HCT116 (cell line): ENCODE data around the gene DCAF4. TPM values are rescaled to one million over a fixed set of nuclear protein-coding genes. Genes with fewer than 3 reads are reported as not detected.

Source experiments
- ATAC-seq: fragments of 200-7000 bp; cut with Tn5 transposase; 2 replicates; pipeline ENCODE4 v1.9.1; 2020; ENCODE audit warnings: mild to moderate bottlenecking, moderate library complexity
- BruUV-seq: library from RNA; stranded (reverse); fragments of 400-500 nt; replicated peaks from 2 replicates; lab custom pipeline; 2021; lab: Mats Ljungman, UMichigan
- CTCF ChIA-PET: fragments of 300-600 bp; sonication (Branson Sonifier 250); formaldehyde crosslinking; loops from one replicate; lab custom pipeline; 2021; ENCODE audit warnings: antibody characterized with exemption; lab: Charles Lee
- POLR2A ChIA-PET: fragments of 300-600, 350-600 bp; sonication (Branson Sonifier 250); formaldehyde crosslinking; loops from one replicate; lab custom pipeline; 2021; ENCODE audit warnings: antibody characterized with exemption; lab: Charles Lee
- RAD21 ChIA-PET, 2 experiments: fragments of 300-600 bp; sonication (Branson Sonifier 250); formaldehyde crosslinking; loops; one replicate each; lab custom pipeline; 2023; ENCODE audit warnings: low total read pairs in 2 of 2; ENCODE audit not compliant: uncharacterized antibody in 2 of 2, unreplicated experiment in 2 of 2, low non-redundant PET in 1 of 2; lab: Charles Lee
- DNase-seq: peaks from one replicate; pipeline ENCODE4 v3.0.0-alpha.2; 2010; ENCODE audit warnings: low read depth, low spot score
- H2AFZ ChIP-seq: fragments of 200-600 bp; shearing (Covaris generic), sonication (generic); 2 replicates; pipeline ENCODE4 v1.6.1; 2017; ENCODE audit warnings: low read depth, mixed run types, mixed read lengths, antibody characterized with exemption, low read length; ENCODE audit not compliant: poor library complexity, severe bottlenecking
- H3K27ac ChIP-seq: 2 replicates; pipeline ENCODE4 v1.5.1; 2012; ENCODE audit warnings: low read depth, low read length
- H3K27me3 ChIP-seq: fragments of 200-600 bp; sonication (generic); 2 replicates; pipeline ENCODE4 v1.6.1; 2016; ENCODE audit warnings: mixed run types, low read length, mixed read lengths; ENCODE audit not compliant: insufficient read depth
- H3K36me3 ChIP-seq, 2 experiments: fragments of 200-500 bp in 1 of 2; fragments of 200-600 bp in 1 of 2; sonication (Bioruptor generic) in 1 of 2; sonication (generic) in 1 of 2; 2 replicates each; pipeline versions ENCODE4 v1.5.1 to v1.6.1; 2014 to 2016; ENCODE audit warnings: low read length in 2 of 2, inconsistent platforms in 1 of 2, mixed read lengths in 1 of 2, mixed run types in 1 of 2; ENCODE audit not compliant: insufficient read depth in 2 of 2, control insufficient read depth in 1 of 2
- H3K4me1 ChIP-seq, 2 experiments: fragments of 200-600 bp in 1 of 2; sonication (generic) in 1 of 2; 2 replicates each; pipeline versions ENCODE4 v1.5.1 to v1.6.1; 2012 to 2017; ENCODE audit warnings: low read length in 2 of 2, inconsistent platforms in 1 of 2, mild to moderate bottlenecking in 1 of 2, mixed read lengths in 1 of 2, mixed run types in 1 of 2, moderate library complexity in 1 of 2; ENCODE audit not compliant: insufficient read depth in 2 of 2, control insufficient read depth in 1 of 2
- H3K4me2 ChIP-seq: fragments of 200-600 bp; sonication (generic); 2 replicates; pipeline ENCODE4 v1.6.1; 2017; ENCODE audit warnings: mixed run types, low read length, mixed read lengths
- H3K4me3 ChIP-seq, 2 experiments: fragments of 200-600 bp in 1 of 2; sonication (generic) in 1 of 2; replicated peaks in 1 of 2; 2 replicates each; pipeline ENCODE4 v1.5.1; 2011 to 2016; ENCODE audit warnings: low read length in 2 of 2, control low read depth in 1 of 2, low read depth in 1 of 2, mild to moderate bottlenecking in 1 of 2, mixed read lengths in 1 of 2, mixed run types in 1 of 2
- H3K79me2 ChIP-seq: fragments of 200-600 bp; sonication (generic); 2 replicates; pipeline ENCODE4 v1.6.1; 2017; ENCODE audit warnings: mild to moderate bottlenecking, mixed run types, low read length, moderate library complexity, mixed read lengths; ENCODE audit not compliant: insufficient read depth
- H3K9ac ChIP-seq: fragments of 200-600 bp; sonication (generic); 2 replicates; pipeline ENCODE4 v1.6.1; 2016; ENCODE audit warnings: low read length, mixed read lengths
- H3K9me2 ChIP-seq: fragments of 200-600 bp; sonication (generic), shearing (Covaris generic); 2 replicates; pipeline ENCODE4 v1.6.1; 2017; ENCODE audit warnings: mixed run types, mild to moderate bottlenecking, moderate library complexity; ENCODE audit not compliant: insufficient read depth
- H3K9me3 ChIP-seq, 2 experiments: fragments of 200-500 bp in 1 of 2; fragments of 200-600 bp in 1 of 2; sonication (Bioruptor generic) in 1 of 2; sonication (generic) in 1 of 2; 2 replicates each; pipeline ENCODE4 v1.6.1; 2014 to 2017; ENCODE audit warnings: low read length in 2 of 2, mixed read lengths in 2 of 2, inconsistent platforms in 1 of 2, low read depth in 1 of 2, mild to moderate bottlenecking in 1 of 2, mixed run types in 1 of 2, moderate library complexity in 1 of 2; ENCODE audit not compliant: control insufficient read depth in 1 of 2, insufficient read depth in 1 of 2
- H4K20me1 ChIP-seq: fragments of 200-600 bp; sonication (generic), shearing (Covaris generic); 2 replicates; pipeline ENCODE4 v1.6.1; 2017; ENCODE audit warnings: mixed run types, mild to moderate bottlenecking, moderate library complexity; ENCODE audit not compliant: insufficient read depth
- EZH2phosphoT487 ChIP-seq: fragments of 200-600 bp; IDR thresholded peaks from 2 replicates; pipeline ENCODE4 v1.6.1; 2018; ENCODE audit warnings: antibody characterized with exemption, borderline replicate concordance
- JUND ChIP-seq: IDR thresholded peaks from 2 replicates; pipeline ENCODE4 v1.6.1; 2012
- POLR2A ChIP-seq: IDR thresholded peaks from 2 replicates; pipeline ENCODE4 v1.7.0; 2011; ENCODE audit warnings: borderline replicate concordance; ENCODE audit not compliant: insufficient read depth, insufficient read length; ENCODE audit errors: extremely low read depth
- RAD21 ChIP-seq: IDR thresholded peaks from 2 replicates; pipeline ENCODE4 v1.6.1; 2012; ENCODE audit warnings: low read depth, mild to moderate bottlenecking
- ZFX ChIP-seq: fragments of 450-650 bp; IDR thresholded peaks from 2 replicates; pipeline ENCODE4 v1.6.1; 2017
- intact Hi-C: fragments of 100-400 bp; cut with micrococcal nuclease; formaldehyde crosslinking; loops from 2 replicates; pipeline ENCODE4 v1.10.0; 2022
- total RNA-seq: library from RNA; stranded (reverse); gene quantifications from one replicate; pipeline ENCODE4 v1.2.1, GENCODE V29; 2021; ENCODE audit not compliant: unreplicated experiment
- TF ChIP-seq, protein P1 (sequence below), 3 experiments: fragments of 200-600 bp in 1 of 3; sonication (generic) in 1 of 3; IDR thresholded peaks in 2 of 3; conservative IDR thresholded peaks in 1 of 3; 2 replicates each; pipeline ENCODE4 v1.5.1; 2012 to 2017; ENCODE audit warnings: low read depth in 2 of 3, low read length in 2 of 3, antibody characterized with exemption in 1 of 3, borderline replicate concordance in 1 of 3, control low read depth in 1 of 3, mild to moderate bottlenecking in 1 of 3, mixed read lengths in 1 of 3, mixed run types in 1 of 3, moderate library complexity in 1 of 3; ENCODE audit not compliant: insufficient read depth in 1 of 3

Gene DCAF4
- total RNA-seq, 1 experiment from 2014 or later: 19.3 TPM

DNA sequence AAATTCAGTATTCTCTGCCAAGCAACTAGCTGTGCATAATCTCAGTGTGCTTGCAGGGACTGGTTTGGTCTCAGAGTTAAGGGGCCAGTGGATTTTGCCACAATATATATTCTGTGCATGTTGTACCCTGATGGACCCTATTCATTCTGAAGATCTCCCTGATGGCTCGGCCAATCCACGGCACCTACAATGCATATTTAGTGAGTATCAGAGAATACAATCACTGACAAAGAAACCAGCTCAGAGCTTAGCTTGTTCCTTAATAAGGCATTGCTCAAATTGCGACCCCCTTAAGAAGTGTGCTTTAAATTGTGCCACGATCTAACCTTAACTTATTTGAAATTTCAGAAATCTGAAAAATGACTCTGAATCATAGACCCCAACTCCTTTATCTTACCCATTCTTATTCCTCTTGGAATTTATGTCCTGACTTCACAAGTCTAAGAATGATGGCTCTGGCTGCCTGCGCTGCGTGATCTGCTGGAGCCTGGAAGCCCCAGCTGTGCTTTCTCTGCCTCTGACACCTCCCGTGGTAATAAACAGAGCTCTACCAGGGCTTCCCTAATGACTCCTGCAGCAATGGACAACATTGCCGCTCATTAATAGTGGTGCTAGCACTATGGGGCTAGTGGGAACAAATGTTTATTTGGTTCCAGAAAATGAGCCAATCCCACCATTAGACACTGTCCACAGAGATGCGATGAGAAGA, 9.0 kb upstream of the DCAF4 start:
- POLR2A ChIA-PET: no interaction called here
- H3K36me3 ChIP-seq: no peaks in the 10 kb centered on the region
- no peak for TF ChIP-seq JUND
- TF ChIP-seq, all 23 proteins: peak for 0
- H3K9me3 ChIP-seq: no peaks in the 10 kb centered on the region
- intact Hi-C loops: no loop called here
- H3K27me3 ChIP-seq: no peaks in the 10 kb centered on the region
- no peak for DNase-seq
- H3K27ac ChIP-seq: no peak overlapping the region
- H3K4me2 ChIP-seq: no peak overlapping the region
- no peaks in the 10 kb centered on the region for H4K20me1 ChIP-seq
- no peak overlapping the region for H2AFZ ChIP-seq
- H3K9ac ChIP-seq: no peak overlapping the region
- H3K79me2 ChIP-seq: no peaks in the 10 kb centered on the region
- no peaks in the 10 kb centered on the region for H3K4me1 ChIP-seq
- BruUV-seq: no TSS peak
- no peaks in the 10 kb centered on the region for H3K9me2 ChIP-seq
- ChIA-PET CTCF (no interaction called here), RAD21 (interaction anchor here in 1 of 2 experiments (0.5 kb wide), 1 partner anchor 404 kb away, joined by 3 read pairs; no protein-coding TSS in a partner anchor)
- ATAC-seq: no peak
- H3K4me3 ChIP-seq: no peak overlapping the region

DNA sequence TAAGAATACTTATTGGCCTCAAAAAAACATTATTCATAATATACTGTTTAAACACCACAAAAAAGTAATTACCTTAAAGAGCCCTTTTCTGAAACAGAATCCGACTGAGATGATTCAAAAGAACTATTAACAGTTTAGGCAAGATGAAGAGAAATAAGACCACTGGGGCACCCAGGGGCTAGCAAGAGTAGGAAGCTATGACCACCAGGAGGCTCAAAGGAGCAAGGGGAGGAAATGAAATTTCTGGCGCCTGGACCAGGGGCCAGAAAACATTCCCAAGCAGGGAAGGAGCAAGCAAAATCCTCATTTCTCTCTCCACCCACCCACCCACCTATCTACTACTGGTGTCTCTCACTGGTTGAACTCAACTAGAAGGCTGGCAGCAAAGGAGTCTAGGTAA, 6.3 kb upstream of the DCAF4 start:
- no peaks in the 10 kb centered on the region for H3K9me3 ChIP-seq
- no peak overlapping the region for H3K4me3 ChIP-seq
- intact Hi-C loops: no loop called here
- no peaks in the 10 kb centered on the region for H3K36me3 ChIP-seq
- CTCF ChIA-PET: no interaction called here
- RAD21 ChIA-PET: no interaction called here
- no peaks in the 10 kb centered on the region for H3K79me2 ChIP-seq
- H3K27me3 ChIP-seq: no peaks in the 10 kb centered on the region
- H3K9ac ChIP-seq: no peak overlapping the region
- H3K4me1 ChIP-seq: peaks cover 0 to 4% of the 10 kb centered on the region in 2 experiments; a peak in 1 of 4 replicates
- no peak overlapping the region for H3K4me2 ChIP-seq
- H4K20me1 ChIP-seq: no peaks in the 10 kb centered on the region
- DNase-seq: no peak
- BruUV-seq: no TSS peak
- H3K9me2 ChIP-seq: no peaks in the 10 kb centered on the region
- TF ChIP-seq POLR2A: no peak
- TF ChIP-seq ZFX: no peak
- TF ChIP-seq RAD21: peak; percentile 24; the same call in 1 of the 2 replicates
- TF ChIP-seq EZH2phosphoT487: no peak
- TF ChIP-seq, protein P1, sequence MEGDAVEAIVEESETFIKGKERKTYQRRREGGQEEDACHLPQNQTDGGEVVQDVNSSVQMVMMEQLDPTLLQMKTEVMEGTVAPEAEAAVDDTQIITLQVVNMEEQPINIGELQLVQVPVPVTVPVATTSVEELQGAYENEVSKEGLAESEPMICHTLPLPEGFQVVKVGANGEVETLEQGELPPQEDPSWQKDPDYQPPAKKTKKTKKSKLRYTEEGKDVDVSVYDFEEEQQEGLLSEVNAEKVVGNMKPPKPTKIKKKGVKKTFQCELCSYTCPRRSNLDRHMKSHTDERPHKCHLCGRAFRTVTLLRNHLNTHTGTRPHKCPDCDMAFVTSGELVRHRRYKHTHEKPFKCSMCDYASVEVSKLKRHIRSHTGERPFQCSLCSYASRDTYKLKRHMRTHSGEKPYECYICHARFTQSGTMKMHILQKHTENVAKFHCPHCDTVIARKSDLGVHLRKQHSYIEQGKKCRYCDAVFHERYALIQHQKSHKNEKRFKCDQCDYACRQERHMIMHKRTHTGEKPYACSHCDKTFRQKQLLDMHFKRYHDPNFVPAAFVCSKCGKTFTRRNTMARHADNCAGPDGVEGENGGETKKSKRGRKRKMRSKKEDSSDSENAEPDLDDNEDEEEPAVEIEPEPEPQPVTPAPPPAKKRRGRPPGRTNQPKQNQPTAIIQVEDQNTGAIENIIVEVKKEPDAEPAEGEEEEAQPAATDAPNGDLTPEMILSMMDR (IDR thresholded peaks at IDR 0.05 in 2 of 3, conservative IDR thresholded peaks at IDR 0.05 in 1 of 3; ENCODE audit: borderline replicate concordance in 1 of 3, insufficient read depth in 1 of 3, low read depth in 2 of 3, low read length in 2 of 3): peak in 2 of 3 experiments; percentile 53 to 56; a peak in 4 of 6 replicates
- POLR2A ChIA-PET: no interaction called here
- H3K27ac ChIP-seq: no peak overlapping the region
- no peak overlapping the region for H2AFZ ChIP-seq
- ATAC-seq: no peak
